Epidermal melanocyte (primary cell): Measurements from ENCODE around the gene KCNC1.

Experiments used
- DNase-seq: peaks from one replicate; pipeline ENCODE4 v3.0.0; 2011; ENCODE audit warnings: low spot score; ENCODE audit not compliant: insufficient read length

Gene KCNC1

DNA sequence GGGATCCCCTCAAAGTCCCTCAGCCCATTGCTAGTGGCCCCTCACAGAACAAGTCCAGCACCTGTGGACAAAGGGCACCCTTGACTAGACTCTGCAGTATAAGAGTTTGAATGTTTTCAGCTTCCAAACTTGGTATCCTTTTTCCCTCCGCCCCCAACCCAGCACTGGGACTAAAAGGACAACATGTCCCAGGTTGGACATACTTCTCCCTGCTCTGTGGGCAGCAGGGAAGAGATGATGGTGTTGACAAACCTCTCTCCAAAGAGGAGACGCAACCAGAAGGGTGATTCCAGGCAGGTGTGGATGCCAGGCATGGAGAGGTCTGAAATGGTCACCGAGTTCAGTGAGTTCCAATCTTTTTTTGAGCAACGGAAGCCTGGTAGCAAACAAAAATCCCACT lies 19.7 kb upstream of the KCNC1 start:
- no peak for DNase-seq

DNA sequence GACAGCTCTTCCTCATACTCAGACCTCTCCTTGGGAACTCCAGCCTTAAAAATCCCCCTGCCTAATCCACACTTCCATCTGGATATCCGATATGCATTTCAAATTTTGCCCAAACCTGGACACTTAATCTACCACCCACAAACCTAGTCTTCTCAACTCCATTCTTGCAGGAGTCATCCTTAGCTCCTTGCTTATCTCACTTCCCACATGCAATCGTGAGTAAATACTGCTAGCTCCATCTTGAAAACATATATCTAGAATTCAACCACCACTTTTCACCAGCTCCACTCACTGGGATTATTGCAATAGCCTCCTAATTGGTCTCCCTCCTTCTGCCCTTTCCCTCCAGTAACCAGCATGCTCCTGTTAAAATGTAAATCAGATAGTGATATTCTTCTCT lies 17.8 kb upstream of the KCNC1 start:
- no peak for DNase-seq

DNA sequence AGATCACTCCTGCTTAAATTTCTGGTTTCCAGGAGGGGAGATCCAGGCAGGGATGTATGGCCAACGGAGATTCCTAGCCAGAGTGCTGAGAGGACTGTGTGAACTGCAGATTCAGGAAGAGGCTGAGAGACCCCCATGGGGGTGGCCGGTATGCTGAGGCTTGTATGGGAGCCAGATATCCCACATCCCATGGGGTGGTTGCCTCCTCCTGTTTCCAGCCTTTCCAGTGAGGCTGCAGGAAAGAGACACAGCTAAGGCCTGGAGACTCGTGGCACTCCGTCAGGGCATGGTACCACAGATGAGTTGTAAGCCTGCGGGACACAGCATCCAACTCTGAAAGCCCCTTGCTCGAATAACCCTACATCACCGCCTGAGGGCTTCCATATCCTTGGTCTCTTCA lies 16.6 kb upstream of the KCNC1 start:
- no peak for DNase-seq

DNA sequence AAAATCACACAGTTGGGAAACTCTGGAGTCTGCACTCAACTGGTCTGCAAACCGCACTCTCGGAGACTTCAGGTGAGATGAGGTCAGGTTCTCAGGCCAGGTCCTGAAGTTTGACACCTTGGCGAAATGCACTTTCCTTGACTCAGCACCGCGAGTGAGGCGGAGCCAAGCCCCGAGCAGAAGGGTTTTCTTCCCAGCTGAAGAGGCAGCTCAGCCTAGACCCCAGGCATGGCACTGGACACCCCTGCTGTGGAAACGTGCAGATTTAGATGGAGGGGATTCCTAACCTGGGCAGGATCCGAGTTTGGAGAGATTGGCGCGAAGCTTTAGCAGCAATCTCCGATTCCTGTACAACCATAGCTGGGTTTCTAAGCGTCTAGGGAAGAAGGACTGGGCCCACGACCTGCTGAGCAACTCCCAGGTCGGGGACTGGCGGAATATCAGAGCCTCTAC lies 16.0 kb upstream of the KCNC1 start:
- no peak for DNase-seq

DNA sequence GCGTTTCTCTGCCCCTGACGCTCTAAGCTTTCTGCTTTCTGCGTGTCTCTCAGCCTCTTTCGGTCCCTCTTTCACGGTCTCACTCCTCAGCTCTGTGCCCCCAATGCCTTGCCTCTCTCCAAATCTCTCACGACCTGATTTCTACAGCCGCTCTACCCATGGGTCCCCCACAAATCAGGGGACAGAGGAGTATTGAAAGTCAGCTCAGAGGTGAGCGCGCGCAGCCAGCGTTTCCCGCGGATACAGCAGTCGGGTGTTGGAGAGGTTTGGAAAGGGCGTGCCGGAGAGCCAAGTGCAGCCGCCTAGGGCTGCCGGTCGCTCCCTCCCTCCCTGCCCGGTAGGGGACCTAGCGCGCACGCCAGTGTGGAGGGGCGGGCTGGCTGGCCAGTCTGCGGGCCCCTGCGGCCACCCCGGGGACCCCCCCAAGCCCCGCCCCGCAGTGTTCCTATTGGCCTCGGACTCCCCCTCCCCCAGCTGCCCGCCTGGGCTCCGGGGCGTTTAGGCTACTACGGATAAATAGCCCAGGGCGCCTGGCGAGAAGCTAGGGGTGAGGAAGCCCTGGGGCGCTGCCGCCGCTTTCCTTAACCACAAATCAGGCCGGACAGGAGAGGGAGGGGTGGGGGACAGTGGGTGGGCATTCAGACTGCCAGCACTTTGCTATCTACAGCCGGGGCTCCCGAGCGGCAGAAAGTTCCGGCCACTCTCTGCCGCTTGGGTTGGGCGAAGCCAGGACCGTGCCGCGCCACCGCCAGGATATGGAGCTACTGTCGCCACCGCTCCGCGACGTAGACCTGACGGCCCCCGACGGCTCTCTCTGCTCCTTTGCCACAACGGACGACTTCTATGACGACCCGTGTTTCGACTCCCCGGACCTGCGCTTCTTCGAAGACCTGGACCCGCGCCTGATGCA lies 15.3 kb upstream of the KCNC1 start, which contains the start of gene MYOD1:
Gene MYOD1 (plus strand): TSS at position 544 of the 910 bp plus-strand sequence. CDS start 212 bp downstream, at position 756.
- DNase-seq: no peak

DNA sequence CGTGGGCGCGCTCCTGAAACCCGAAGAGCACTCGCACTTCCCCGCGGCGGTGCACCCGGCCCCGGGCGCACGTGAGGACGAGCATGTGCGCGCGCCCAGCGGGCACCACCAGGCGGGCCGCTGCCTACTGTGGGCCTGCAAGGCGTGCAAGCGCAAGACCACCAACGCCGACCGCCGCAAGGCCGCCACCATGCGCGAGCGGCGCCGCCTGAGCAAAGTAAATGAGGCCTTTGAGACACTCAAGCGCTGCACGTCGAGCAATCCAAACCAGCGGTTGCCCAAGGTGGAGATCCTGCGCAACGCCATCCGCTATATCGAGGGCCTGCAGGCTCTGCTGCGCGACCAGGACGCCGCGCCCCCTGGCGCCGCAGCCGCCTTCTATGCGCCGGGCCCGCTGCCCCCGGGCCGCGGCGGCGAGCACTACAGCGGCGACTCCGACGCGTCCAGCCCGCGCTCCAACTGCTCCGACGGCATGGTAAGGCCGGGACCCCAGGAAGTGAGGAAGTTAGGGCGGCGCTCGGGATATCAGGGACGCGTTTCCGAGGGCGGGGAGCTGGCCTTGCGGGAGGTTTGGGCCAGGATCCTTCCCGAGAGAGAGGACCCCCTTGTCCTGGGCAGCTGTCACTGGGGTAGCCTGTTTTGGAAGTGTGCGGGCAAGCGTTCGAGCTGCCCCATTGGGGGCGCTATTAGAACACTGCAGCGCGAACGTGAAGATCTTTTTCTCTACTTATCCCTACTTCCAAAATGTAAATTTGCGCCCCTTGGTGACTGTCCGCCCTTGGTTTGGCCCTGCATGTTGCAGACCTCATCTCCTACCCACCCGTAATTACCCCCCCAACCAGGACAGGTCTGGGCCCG lies 14.4 kb upstream of the KCNC1 start:
- DNase-seq: no peak

DNA sequence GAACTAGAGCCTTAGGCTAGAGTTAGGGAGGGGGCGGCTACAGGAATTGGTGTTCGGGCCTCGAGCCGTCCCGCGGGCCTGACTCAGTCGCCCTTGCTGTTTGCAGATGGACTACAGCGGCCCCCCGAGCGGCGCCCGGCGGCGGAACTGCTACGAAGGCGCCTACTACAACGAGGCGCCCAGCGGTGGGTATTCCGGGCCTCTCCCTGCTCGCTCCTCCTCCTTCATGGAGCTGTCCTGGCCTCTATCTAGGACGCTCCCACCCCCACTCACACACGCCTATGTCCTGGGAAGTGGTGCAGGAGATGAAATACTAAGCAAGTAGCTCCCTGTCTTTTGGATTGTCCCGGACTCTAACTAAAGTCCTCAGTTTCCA lies 13.8 kb upstream of the KCNC1 start:
- no peak for DNase-seq

DNA sequence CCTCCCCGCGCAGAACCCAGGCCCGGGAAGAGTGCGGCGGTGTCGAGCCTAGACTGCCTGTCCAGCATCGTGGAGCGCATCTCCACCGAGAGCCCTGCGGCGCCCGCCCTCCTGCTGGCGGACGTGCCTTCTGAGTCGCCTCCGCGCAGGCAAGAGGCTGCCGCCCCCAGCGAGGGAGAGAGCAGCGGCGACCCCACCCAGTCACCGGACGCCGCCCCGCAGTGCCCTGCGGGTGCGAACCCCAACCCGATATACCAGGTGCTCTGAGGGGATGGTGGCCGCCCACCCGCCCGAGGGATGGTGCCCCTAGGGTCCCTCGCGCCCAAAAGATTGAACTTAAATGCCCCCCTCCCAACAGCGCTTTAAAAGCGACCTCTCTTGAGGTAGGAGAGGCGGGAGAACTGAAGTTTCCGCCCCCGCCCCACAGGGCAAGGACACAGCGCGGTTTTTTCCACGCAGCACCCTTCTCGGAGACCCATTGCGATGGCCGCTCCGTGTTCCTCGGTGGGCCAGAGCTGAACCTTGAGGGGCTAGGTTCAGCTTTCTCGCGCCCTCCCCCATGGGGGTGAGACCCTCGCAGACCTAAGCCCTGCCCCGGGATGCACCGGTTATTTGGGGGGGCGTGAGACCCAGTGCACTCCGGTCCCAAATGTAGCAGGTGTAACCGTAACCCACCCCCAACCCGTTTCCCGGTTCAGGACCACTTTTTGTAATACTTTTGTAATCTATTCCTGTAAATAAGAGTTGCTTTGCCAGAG lies 13.2 kb upstream of the KCNC1 start:
- DNase-seq: no peak

DNA sequence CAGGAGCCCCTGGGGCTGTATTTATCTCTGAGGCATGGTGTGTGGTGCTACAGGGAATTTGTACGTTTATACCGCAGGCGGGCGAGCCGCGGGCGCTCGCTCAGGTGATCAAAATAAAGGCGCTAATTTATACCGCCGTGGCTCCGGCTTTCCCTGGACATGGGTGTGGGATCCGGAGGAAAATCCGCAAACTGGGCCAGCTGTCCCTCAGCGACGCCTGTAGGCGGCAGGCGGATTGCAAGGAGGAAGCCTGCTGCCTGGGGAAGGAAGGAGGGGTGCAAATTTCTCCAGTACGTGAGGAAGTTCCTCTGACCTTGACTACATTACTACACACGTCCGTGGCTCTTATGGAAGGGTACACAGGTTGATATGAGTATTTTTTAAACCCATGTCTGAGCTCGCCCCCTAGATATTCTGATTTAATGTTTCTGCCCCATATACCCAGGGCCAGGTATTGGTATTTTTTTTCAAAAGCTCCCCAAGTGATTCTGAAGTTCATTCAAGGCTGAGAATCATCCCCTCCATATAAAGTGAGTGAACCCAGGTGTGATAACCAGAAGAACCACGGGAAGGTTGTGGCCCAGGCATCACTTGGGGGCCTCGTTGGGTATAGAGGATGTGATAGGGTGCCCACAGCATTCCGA lies 12.5 kb upstream of the KCNC1 start:
- no peak for DNase-seq

DNA sequence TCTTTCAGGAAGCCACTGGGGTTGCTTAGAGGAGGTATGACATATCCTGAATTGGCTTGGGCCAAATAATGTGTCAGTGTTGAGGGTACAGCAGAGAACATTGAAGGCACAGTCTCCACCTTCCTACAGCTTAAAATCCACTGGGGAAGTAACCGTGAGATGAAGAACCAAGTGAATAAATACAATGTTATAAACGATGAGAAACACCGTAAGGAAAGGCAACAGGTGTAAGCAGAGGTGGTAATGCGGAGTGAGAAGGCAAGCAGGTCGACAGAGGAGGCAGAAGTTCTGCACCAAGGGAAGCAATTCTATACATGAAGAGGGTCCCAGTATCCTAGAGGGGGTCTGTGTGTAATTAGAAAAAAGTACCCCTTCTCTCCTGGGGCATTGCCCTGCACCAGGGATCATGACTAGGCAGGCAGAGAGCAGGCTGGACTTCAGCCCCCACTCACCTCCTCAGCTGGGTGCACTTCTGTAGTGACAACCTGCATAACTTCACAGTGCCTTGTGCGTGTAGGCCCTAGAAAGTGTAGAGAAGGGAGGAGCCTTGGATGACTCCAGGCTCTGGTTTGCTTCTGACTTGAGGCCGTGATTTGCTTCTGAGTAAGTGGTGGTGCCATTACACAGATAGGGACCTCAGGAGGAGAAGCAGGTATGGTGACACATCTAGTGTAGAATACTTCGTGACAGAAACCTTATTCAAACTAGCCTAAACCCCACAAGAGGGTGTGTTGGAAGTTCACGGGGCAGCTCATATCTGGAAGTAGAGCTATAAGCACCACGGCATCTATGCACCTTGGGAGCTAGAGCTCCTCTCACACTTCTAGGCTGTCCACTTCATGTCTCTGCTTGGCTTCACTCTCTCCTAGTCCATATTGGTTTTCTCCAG lies 10.3 kb upstream of the KCNC1 start:
- DNase-seq: no peak

DNA sequence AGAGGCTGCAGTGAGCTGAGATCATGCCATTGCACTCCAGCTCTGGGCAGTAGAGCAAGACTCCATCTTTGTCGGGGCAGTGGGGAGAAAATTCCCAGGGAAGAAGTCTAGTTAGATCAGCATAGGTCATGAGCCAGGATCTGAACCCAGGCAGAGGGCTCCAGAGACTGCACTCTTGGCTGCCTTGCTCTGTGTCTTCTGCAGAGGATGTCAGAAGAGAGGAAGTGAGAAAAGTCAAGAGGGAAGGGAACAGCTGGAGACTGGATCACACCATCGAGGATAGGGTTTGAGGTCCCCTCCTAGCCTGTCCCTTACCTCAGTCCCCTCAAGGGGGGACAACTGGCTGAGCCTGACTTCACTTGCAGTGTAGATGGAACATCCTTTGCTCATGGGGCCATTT lies 9.4 kb upstream of the KCNC1 start:
- DNase-seq: no peak

DNA sequence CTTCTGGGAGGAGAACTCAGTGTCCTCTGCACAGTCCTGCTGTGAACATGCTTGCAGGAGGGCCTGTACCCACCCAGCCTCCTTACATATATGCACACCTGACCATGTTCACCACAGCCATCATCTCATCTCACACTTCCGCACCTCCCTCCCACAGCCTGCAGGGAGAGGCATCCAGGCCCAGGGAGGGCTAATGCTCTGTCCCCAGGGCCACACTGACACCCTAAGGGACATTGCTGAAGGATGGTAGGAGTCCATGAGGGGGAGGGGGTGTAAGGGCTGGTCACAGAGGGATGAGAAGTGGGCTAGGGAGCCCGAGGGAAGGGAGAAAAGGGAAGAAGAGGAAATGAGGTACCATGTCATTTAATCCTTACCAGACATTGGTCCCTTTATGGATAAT lies 4.4 kb upstream of the KCNC1 start:
- no peak for DNase-seq

DNA sequence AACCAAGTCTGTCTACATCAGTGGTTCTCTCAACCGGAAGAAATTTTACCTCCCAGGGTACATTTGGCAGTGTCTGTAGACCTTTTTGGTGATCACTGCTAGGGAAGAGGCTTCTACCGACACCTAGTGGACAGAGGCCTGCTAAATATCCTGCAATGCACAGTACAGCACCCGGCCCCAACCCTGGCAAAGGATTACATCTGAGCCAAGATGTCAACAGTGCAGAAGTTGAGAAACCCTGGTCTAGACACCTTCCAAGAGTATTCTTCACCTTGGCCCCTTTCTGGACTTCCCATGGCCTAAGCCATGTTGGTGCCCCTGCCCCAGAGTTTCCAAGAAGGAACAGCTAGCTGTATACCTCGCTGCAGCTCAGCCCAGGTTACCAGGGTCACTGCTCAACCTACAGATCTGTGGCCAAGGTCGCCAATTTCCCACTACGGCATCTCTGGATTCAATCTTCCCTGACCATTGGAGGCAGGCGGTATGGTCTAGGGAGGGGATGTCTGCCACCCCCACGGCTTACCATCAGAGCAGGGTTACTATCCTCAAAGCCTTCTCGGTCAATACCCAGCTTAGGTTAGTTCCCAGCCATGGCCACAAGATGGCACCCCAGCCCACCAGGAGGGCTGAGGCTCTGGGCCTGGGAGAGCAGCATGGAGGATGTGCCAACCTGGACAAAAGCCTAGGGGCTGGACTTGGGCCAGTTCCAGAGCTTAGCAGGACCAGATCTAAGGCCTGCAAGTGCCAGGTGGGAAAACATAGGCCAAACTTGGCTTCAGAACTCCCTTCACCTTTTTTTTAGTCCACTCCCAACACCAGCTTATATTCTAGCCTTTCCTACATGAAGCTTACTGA lies 3.7 kb upstream of the KCNC1 start:
- peak; percentile 97 for DNase-seq

DNA sequence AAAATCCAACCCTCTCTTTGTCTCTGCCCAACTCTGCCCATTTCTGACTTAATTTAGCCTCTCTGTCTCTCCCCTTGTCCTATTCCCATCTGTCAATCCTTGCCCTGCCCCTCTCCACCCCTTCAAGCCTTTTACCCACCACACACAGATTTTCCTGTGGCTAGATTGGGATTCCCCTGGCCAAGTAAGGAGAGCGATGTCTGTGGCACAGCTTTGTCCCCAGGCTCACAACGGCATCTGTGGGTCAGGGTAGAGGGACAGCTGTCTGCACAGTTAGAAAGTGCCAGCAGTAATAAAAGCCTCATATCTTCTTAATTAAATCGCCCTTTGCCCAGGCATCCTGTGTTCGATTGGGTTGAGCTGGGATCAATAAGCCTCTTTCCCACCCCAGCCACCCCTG lies 1.3 kb upstream of the KCNC1 start:
- DNase-seq: no peak

DNA sequence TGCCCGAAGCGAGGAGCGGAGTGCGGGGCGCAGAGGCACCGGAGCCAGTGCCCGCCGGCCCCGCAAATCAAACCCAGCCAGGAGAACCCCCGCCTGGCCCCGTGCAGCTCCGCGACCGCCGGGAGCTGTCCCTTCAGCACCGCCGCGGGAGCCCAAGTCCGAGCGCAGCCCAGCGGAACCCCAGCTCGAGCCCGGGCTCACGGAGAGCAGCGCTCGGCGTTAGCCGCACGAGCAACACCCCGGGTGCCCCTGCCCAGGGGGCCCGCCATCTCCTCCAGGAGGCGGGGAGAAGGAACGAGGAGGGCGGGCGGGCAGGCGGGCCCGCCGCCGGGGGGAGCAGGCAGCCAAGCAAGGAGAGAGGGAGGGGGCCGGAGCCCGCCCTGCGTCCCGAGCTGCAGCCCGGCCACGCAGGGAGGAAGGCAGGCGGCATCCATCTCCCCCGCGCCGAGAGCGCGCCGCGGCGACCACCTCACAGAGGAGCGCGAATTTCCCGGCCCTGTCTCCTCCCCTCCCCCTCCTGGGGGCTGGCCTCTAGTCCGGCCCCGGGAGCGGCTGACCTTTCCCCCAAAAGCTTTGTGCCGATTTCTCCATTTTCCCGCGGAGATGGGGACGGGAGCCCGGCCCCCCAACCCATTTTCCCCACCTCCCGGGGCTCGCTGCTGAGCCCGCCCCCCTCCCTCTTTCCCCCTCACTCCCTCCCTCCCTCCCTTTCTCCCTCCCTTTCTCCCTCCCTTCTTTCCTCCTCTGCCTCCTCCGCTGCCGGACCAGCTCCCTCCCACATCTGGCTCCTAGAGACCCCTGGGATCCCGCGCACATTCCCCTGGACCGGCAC lies 621 bp downstream of the KCNC1 start:
- peak; percentile 70 for DNase-seq

DNA sequence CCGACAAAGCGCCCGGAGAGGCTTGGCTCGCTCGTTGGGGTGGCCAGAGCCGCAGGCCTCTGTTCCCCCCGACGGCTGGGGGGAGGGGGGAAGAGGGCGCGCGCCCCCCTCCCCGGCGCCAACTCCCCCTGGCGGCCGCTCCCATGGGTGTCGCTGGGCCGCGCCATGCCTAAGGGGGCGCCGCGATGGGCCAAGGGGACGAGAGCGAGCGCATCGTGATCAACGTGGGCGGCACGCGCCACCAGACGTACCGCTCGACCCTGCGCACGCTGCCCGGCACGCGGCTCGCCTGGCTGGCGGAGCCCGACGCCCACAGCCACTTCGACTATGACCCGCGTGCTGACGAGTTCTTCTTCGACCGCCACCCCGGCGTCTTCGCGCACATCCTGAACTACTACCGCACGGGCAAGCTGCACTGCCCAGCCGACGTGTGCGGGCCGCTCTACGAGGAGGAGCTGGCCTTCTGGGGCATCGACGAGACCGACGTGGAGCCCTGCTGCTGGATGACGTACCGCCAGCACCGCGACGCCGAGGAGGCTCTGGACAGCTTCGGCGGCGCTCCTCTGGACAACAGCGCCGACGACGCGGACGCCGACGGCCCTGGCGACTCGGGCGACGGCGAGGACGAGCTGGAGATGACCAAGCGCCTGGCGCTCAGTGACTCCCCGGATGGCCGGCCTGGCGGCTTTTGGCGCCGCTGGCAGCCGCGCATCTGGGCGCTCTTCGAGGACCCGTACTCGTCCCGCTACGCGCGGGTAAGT lies 1.4 kb downstream of the KCNC1 start:
- DNase-seq: no peak

DNA sequence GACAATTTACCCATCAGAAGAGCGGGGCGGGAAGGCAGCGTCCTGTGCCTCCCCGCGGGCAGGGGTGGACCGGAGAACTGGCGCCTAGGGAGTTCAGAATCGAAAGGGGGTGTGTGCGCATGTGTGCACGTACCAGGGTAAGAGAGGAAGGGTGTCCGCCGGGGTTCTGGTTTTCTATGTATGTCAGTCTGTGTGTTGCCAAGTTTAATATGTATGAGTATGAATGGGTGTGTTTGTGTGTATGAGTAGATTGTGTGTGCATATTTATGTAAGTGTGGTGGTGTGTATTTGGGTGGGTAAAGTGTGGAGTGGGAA lies 2.0 kb downstream of the KCNC1 start:
- DNase-seq: no peak
